ENCODE data around the gene AKIRIN2.
"Not testable (repeated sequence)": the region's sequence is repeated elsewhere in the genome, so short reads cannot be mapped to it uniquely, and the experiment has no call there.

Gene AKIRIN2

GRCh38 chr6:87718662-87719433 is 16.8 kb upstream of the AKIRIN2 start:
- Histone ChIP-seq H3K36me3 (ENCODE audit: control insufficient read depth in 1 of 2, insufficient read depth in 2 of 2, low read length in 2 of 2) (no peaks in the 10 kb centered on the region), H3K4me3 (ENCODE audit: low read depth in 1 of 2, low read length in 2 of 2) (no peak overlapping the region), H3K27me3 (ENCODE audit: control insufficient read depth in 1 of 2, insufficient read depth in 2 of 2, low read length in 2 of 2) (no peaks in the 10 kb centered on the region), H3K27ac (ENCODE audit: low read depth, low read length) (no peak overlapping the region), H3K4me1 (ENCODE audit: control insufficient read depth in 1 of 2, insufficient read depth in 2 of 2, low read length in 2 of 2) (peaks cover 8 to 14% of the 10 kb centered on the region in 2 donors), H3K9me3 (ENCODE audit: control insufficient read depth in 1 of 2, low read length in 2 of 2) (no peaks in the 10 kb centered on the region), H3K9ac (ENCODE audit: low read depth in 1 of 2, low read length in 2 of 2) (no peak overlapping the region)

- Histone ChIP-seq H3K4me1 (ENCODE audit: control insufficient read depth in 1 of 2, insufficient read depth in 2 of 2, low read length in 2 of 2) (peaks cover 0 to 5% of the 10 kb centered on the region in 2 donors), H3K9ac (ENCODE audit: low read depth in 1 of 2, low read length in 2 of 2) (no peak overlapping the region), H3K9me3 (ENCODE audit: control insufficient read depth in 1 of 2, low read length in 2 of 2) (no peaks in the 10 kb centered on the region), H3K4me3 (ENCODE audit: low read depth in 1 of 2, low read length in 2 of 2) (no peak overlapping the region), H3K27ac (ENCODE audit: low read depth, low read length) (no peak overlapping the region), H3K27me3 (ENCODE audit: control insufficient read depth in 1 of 2, insufficient read depth in 2 of 2, low read length in 2 of 2) (no peaks in the 10 kb centered on the region), H3K36me3 (ENCODE audit: control insufficient read depth in 1 of 2, insufficient read depth in 2 of 2, low read length in 2 of 2) (no peaks in the 10 kb centered on the region)
These were observed 15.0 kb upstream of the AKIRIN2 start for GRCh38 chr6:87716928-87717614.

GRCh38 chr6:87714093-87714842 is 12.2 kb upstream of the AKIRIN2 start:
- Histone ChIP-seq H3K4me1 (ENCODE audit: control insufficient read depth in 1 of 2, insufficient read depth in 2 of 2, low read length in 2 of 2) (peaks cover 0 to 5% of the 10 kb centered on the region in 2 donors), H3K9ac (ENCODE audit: low read depth in 1 of 2, low read length in 2 of 2) (no peak overlapping the region), H3K9me3 (ENCODE audit: control insufficient read depth in 1 of 2, low read length in 2 of 2) (no peaks in the 10 kb centered on the region), H3K4me3 (ENCODE audit: low read depth in 1 of 2, low read length in 2 of 2) (no peak overlapping the region), H3K36me3 (ENCODE audit: control insufficient read depth in 1 of 2, insufficient read depth in 2 of 2, low read length in 2 of 2) (no peaks in the 10 kb centered on the region), H3K27me3 (ENCODE audit: control insufficient read depth in 1 of 2, insufficient read depth in 2 of 2, low read length in 2 of 2) (no peaks in the 10 kb centered on the region), H3K27ac (ENCODE audit: low read depth, low read length) (no peak overlapping the region)

GRCh38 chr6:87712713-87713112 is 10.7 kb upstream of the AKIRIN2 start:
- H3K4me1 ChIP-seq (ENCODE audit: control insufficient read depth in 1 of 2, insufficient read depth in 2 of 2, low read length in 2 of 2); H3K27ac ChIP-seq (ENCODE audit: low read depth, low read length); H3K4me3 ChIP-seq (ENCODE audit: low read depth in 1 of 2, low read length in 2 of 2); H3K36me3 ChIP-seq (ENCODE audit: control insufficient read depth in 1 of 2, insufficient read depth in 2 of 2, low read length in 2 of 2); H3K9me3 ChIP-seq (ENCODE audit: control insufficient read depth in 1 of 2, low read length in 2 of 2); H3K9ac ChIP-seq (ENCODE audit: low read depth in 1 of 2, low read length in 2 of 2); H3K27me3 ChIP-seq (ENCODE audit: control insufficient read depth in 1 of 2, insufficient read depth in 2 of 2, low read length in 2 of 2): not testable (repeated sequence)

DNA sequence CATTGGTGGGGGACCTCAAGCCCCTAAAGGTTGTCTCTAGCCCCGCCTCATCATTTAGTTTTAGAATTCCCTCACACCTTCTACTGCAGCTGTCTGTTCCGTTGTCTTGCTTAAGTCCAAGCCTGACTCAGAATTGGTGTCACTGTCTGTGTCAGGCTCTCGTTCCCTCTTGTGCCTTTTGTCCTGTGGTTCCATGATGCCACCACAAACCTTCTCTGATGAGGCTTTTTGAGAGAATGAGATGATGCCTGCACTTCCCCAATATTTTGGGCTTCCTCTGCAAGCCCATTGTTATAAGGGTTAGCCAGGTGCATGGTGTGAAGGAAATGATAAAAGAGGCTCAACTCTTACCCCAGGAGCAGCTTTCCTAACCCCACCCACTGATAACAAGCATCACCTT is 8.1 kb upstream of the AKIRIN2 start:
- Histone ChIP-seq H3K4me1 (ENCODE audit: control insufficient read depth in 1 of 2, insufficient read depth in 2 of 2, low read length in 2 of 2) (no peaks in the 10 kb centered on the region), H3K36me3 (ENCODE audit: control insufficient read depth in 1 of 2, insufficient read depth in 2 of 2, low read length in 2 of 2) (no peaks in the 10 kb centered on the region), H3K27ac (ENCODE audit: low read depth, low read length) (no peak overlapping the region), H3K9me3 (ENCODE audit: control insufficient read depth in 1 of 2, low read length in 2 of 2) (no peaks in the 10 kb centered on the region), H3K9ac (ENCODE audit: low read depth in 1 of 2, low read length in 2 of 2) (no peak overlapping the region), H3K4me3 (ENCODE audit: low read depth in 1 of 2, low read length in 2 of 2) (no peak overlapping the region), H3K27me3 (ENCODE audit: control insufficient read depth in 1 of 2, insufficient read depth in 2 of 2, low read length in 2 of 2) (no peaks in the 10 kb centered on the region)

DNA sequence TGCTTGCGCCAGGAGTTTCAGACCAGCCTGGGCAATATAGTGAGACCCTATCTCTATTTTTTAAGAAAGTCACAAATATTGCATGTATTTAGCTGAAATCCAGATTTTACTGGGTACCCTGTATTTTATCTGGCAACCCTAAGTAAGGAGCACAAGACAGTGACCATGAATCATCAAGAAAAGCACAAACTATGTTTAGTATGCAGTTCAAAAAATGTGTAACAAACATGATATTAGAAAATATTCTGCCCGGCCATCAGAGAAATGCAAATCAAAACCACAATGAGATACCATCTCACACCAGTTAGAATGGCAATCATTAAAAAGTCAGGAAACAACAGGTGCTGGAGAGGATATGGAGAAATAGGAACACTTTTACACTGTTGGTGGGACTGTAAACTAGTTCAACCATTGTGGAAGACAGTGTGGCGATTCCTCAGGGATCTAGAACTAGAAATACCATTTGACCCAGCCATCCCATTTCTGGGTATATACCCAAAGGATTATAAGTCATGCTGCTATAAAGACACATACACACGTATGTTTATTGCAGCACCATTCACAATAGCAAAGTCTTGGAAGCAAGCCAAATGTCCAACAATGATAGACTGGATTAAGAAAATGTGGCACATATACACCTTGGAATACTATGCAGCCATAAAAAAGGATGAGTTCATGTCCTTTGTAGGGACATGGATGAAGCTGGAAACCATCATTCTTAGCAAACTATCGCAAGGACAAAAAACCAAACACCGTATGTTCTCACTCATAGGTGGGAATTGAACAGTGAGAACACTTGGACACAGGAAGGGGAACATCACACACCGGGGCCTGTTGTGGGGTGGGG is 6.8 kb upstream of the AKIRIN2 start:
- not testable (repeated sequence) for H3K4me1 ChIP-seq (ENCODE audit: control insufficient read depth in 1 of 2, insufficient read depth in 2 of 2, low read length in 2 of 2); H3K27ac ChIP-seq (ENCODE audit: low read depth, low read length); H3K9ac ChIP-seq (ENCODE audit: low read depth in 1 of 2, low read length in 2 of 2); H3K36me3 ChIP-seq (ENCODE audit: control insufficient read depth in 1 of 2, insufficient read depth in 2 of 2, low read length in 2 of 2); H3K27me3 ChIP-seq (ENCODE audit: control insufficient read depth in 1 of 2, insufficient read depth in 2 of 2, low read length in 2 of 2); H3K9me3 ChIP-seq (ENCODE audit: control insufficient read depth in 1 of 2, low read length in 2 of 2); H3K4me3 ChIP-seq (ENCODE audit: low read depth in 1 of 2, low read length in 2 of 2)

DNA sequence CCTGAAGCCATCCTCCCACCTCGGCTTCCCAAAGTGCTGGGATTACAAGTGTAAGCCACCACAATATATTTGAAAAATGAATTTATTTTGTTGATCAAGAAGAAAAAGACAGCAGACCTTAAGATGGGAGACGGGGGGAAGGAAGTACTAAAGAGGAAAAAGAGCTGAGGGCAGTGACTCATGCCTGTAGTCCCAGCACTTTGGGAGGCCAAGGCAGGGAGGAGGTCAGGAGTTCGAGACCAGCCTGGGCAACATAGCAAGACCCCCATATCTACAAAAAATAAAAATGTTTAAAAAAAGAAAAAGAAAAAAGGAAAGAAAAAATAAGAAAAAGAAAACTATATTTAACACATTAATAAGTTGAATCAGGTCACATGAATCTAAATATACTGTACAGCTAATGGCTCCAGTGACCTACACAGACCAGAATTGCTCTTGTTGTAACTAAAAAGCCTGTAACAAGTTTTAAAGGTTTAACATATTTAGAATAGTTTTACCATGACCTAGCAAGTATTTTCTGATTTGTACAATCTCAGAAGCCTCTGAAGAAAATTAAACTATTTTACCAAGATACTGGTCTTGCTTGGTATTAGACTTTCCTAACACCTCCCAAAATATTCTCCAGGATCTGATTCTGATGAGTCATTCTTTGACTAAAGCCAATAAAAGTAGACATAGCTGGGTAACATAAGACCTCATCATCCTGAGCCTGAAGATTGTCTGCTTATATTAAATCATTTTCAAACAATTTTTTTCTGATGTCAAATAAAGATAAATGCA is 4.3 kb upstream of the AKIRIN2 start:
- H3K9ac ChIP-seq (ENCODE audit: low read depth in 1 of 2, low read length in 2 of 2) = no peak overlapping the region
- no peak overlapping the region for H3K4me3 ChIP-seq (ENCODE audit: low read depth in 1 of 2, low read length in 2 of 2)
- H3K9me3 ChIP-seq (ENCODE audit: control insufficient read depth in 1 of 2, low read length in 2 of 2) = no peaks in the 10 kb centered on the region
- H3K36me3 ChIP-seq (ENCODE audit: control insufficient read depth in 1 of 2, insufficient read depth in 2 of 2, low read length in 2 of 2) = no peaks in the 10 kb centered on the region
- H3K4me1 ChIP-seq (ENCODE audit: control insufficient read depth in 1 of 2, insufficient read depth in 2 of 2, low read length in 2 of 2) = peaks cover 0 to 5% of the 10 kb centered on the region in 2 donors
- no peak overlapping the region for H3K27ac ChIP-seq (ENCODE audit: low read depth, low read length)
- H3K27me3 ChIP-seq (ENCODE audit: control insufficient read depth in 1 of 2, insufficient read depth in 2 of 2, low read length in 2 of 2) = no peaks in the 10 kb centered on the region

DNA sequence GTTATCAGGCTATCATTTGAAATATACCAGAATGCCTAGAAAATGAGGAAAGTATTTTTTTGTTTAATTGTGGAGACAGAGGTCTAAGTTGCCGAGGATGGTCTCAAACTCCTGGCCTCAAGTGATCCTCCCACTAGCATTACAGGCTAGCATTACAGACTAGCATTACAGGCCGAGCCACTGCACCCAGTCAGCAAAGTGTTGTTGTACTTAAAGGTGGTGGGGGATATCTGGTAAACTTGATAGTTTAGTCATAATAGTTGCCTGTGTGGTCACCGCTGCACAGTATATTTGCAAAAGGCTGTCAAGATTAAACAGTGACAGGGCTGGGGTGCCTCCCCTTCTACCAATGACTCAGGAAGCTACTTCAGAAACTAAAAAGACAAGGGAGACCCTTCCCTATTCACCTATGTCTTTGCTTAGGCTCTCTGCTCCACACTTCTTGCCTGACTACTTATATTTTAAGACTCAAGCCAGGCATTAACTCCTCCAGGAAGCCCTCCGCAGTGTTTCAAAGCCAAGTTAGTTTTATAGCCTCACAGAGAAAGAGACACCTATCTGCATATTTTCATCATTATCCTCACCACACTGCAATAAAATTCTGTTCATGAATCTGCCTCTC is 3.1 kb upstream of the AKIRIN2 start:
- no peaks in the 10 kb centered on the region for H3K9me3 ChIP-seq (ENCODE audit: control insufficient read depth in 1 of 2, low read length in 2 of 2)
- no peak overlapping the region for H3K27ac ChIP-seq (ENCODE audit: low read depth, low read length)
- H3K27me3 ChIP-seq (ENCODE audit: control insufficient read depth in 1 of 2, insufficient read depth in 2 of 2, low read length in 2 of 2) = no peaks in the 10 kb centered on the region
- H3K36me3 ChIP-seq (ENCODE audit: control insufficient read depth in 1 of 2, insufficient read depth in 2 of 2, low read length in 2 of 2) = no peaks in the 10 kb centered on the region
- H3K4me1 ChIP-seq (ENCODE audit: control insufficient read depth in 1 of 2, insufficient read depth in 2 of 2, low read length in 2 of 2) = peaks cover 0 to 5% of the 10 kb centered on the region in 2 donors
- H3K4me3 ChIP-seq (ENCODE audit: low read depth in 1 of 2, low read length in 2 of 2) = no peak overlapping the region
- no peak overlapping the region for H3K9ac ChIP-seq (ENCODE audit: low read depth in 1 of 2, low read length in 2 of 2)

DNA sequence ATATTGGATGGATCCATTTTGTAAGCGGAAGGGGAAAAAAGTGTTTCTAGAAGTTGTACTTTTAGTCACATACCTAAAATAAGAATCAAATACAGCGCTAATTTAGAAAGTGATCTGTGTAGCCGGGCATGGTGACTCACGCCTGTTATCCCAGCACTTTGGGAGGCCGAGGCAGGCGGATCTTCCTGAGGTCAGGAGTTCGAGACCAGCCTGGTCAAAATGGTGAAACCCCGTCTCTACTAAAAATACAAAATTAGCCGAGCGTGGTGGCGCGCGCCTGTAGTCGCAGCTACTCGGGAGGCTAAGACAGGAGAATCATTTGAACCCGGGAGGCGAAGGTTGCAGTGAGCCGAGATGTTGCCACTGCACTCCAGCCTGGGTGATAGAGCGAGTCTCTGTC is 1.0 kb upstream of the AKIRIN2 start:
- H3K27ac ChIP-seq (ENCODE audit: low read depth, low read length); H3K36me3 ChIP-seq (ENCODE audit: control insufficient read depth in 1 of 2, insufficient read depth in 2 of 2, low read length in 2 of 2); H3K9me3 ChIP-seq (ENCODE audit: control insufficient read depth in 1 of 2, low read length in 2 of 2); H3K27me3 ChIP-seq (ENCODE audit: control insufficient read depth in 1 of 2, insufficient read depth in 2 of 2, low read length in 2 of 2): not testable (repeated sequence)
- Histone ChIP-seq H3K4me1 (ENCODE audit: control insufficient read depth in 1 of 2, insufficient read depth in 2 of 2, low read length in 2 of 2) (peaks cover 9 to 10% of the 10 kb centered on the region in 2 donors), H3K4me3 (ENCODE audit: low read depth in 1 of 2, low read length in 2 of 2) (peak overlapping the region; percentile 89 to 93), H3K9ac (ENCODE audit: low read depth in 1 of 2, low read length in 2 of 2) (peak overlapping the region; percentile 76 to 83)
